T-helper 9 cell (primary cell): ENCODE measurements around the gene HS3ST4.

Source experiments
- DNase-seq: peaks from one replicate; pipeline ENCODE4 v3.0.0-alpha.2; 2020

The HS3ST4 gene

GRCh38 chr16:25828510-25828909 is 136.8 kb downstream of the HS3ST4 start:
- no peak for DNase-seq

GRCh38 chr16:25832291-25832690 is 140.5 kb downstream of the HS3ST4 start:
- no peak for DNase-seq

GRCh38 chr16:25834101-25834500 is 142.3 kb downstream of the HS3ST4 start:
- DNase-seq = no peak

- DNase-seq = no peak
Measured at GRCh38 chr16:25835126-25835525, 143.4 kb downstream of the HS3ST4 start.

- DNase-seq = no peak
Measured at GRCh38 chr16:25838724-25839186, 147.0 kb downstream of the HS3ST4 start.

- DNase-seq = no peak
Measured at GRCh38 chr16:25841761-25842160, 150.0 kb downstream of the HS3ST4 start.

- DNase-seq = no peak
Measured at GRCh38 chr16:25845901-25846300, 154.1 kb downstream of the HS3ST4 start.

GRCh38 chr16:25854141-25854540 is 162.4 kb downstream of the HS3ST4 start:
- DNase-seq = no peak

- DNase-seq = no peak
Measured at GRCh38 chr16:25855063-25855462, 163.3 kb downstream of the HS3ST4 start.

- DNase-seq = no peak
Measured at GRCh38 chr16:25855818-25856217, 164.1 kb downstream of the HS3ST4 start.

- no peak for DNase-seq
Measured at GRCh38 chr16:25859645-25860044, 167.9 kb downstream of the HS3ST4 start.

GRCh38 chr16:25867041-25867440 is 175.3 kb downstream of the HS3ST4 start:
- no peak for DNase-seq

- DNase-seq = no peak
Measured at GRCh38 chr16:25868106-25868505, 176.3 kb downstream of the HS3ST4 start.

- DNase-seq = no peak
Measured at GRCh38 chr16:25868706-25869370, 177.1 kb downstream of the HS3ST4 start.

GRCh38 chr16:25872369-25873070 is 180.8 kb downstream of the HS3ST4 start:
- no peak for DNase-seq

- DNase-seq = no peak
Measured at GRCh38 chr16:25874196-25874595, 182.4 kb downstream of the HS3ST4 start.

GRCh38 chr16:25875956-25876598 is 184.3 kb downstream of the HS3ST4 start:
- DNase-seq = no peak

GRCh38 chr16:25877103-25877502 is 185.3 kb downstream of the HS3ST4 start:
- no peak for DNase-seq

GRCh38 chr16:25886598-25886997 is 194.8 kb downstream of the HS3ST4 start:
- no peak for DNase-seq

- no peak for DNase-seq
Measured at GRCh38 chr16:25888868-25889267, 197.1 kb downstream of the HS3ST4 start.

- no peak for DNase-seq
Measured at GRCh38 chr16:25893332-25893731, 201.6 kb downstream of the HS3ST4 start.

GRCh38 chr16:25894093-25894492 is 202.3 kb downstream of the HS3ST4 start:
- no peak for DNase-seq

GRCh38 chr16:25895380-25895779 is 203.6 kb downstream of the HS3ST4 start:
- no peak for DNase-seq

GRCh38 chr16:25896411-25896810 is 204.7 kb downstream of the HS3ST4 start:
- no peak for DNase-seq
